GM12801 (cell line): ENCODE data around the gene GSPT2.

ENCODE experiments used
- TF ChIP-seq, protein P1 (sequence below): IDR thresholded peaks from one replicate; pipeline ENCODE4 v1.5.1; 2011; ENCODE audit warnings: control low read depth; ENCODE audit not compliant: insufficient read length; ENCODE audit errors: extremely low read depth

The GSPT2 gene

DNA sequence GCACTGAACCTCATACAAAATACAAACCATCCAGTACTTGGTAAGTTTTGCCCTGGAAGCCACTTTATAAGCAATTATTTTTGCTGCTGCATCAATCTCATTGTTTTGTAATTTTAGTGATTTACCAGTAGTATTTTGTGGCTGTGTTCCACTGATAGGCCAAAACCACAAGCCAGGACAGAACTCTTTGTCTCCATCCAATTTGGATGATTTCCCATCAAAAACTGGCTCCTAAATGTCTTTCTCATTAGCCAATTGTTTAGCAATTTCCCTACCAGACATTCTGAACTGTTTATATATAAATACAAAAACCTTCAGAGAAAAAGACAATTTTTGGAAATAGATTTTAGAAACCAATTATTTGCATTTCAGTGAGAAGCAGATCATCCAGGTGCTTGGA, 4.4 kb downstream of the GSPT2 start:
- TF ChIP-seq, protein P1, sequence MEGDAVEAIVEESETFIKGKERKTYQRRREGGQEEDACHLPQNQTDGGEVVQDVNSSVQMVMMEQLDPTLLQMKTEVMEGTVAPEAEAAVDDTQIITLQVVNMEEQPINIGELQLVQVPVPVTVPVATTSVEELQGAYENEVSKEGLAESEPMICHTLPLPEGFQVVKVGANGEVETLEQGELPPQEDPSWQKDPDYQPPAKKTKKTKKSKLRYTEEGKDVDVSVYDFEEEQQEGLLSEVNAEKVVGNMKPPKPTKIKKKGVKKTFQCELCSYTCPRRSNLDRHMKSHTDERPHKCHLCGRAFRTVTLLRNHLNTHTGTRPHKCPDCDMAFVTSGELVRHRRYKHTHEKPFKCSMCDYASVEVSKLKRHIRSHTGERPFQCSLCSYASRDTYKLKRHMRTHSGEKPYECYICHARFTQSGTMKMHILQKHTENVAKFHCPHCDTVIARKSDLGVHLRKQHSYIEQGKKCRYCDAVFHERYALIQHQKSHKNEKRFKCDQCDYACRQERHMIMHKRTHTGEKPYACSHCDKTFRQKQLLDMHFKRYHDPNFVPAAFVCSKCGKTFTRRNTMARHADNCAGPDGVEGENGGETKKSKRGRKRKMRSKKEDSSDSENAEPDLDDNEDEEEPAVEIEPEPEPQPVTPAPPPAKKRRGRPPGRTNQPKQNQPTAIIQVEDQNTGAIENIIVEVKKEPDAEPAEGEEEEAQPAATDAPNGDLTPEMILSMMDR: no peak

DNA sequence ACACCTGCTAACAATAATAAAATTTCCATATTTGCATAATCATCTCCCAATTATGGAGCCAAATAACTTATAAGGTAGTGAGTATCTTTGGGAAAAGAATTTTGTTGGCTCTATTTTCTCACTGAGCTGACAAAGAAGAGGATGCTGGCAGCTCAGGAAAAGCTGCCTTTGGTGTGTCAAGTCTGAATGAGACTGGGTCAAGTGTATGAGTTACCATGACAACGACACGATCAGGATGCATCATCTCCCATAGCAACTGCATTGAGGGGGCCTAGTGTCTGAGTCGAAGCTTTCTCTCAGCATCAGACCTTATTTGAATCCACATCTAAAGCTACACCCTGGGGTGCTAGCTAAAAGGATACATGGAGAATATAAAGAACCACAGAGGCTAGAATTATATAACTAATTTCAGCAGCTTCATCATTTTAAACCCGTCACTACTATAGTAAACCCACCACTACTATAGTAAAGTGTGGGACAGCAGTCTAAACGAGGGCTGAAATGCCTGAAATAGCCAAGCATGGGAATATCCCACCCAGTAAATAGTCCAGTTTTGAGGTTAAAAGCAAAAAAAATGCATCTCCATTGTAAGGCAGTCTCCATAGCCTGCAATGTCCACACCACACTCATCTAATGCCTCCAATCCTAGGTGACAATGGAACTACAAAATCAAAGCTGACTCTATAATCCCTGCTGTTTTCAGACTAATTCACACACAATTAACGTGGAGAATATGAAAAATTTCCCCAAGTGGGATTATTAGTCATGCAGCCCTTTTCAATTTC, 16.0 kb downstream of the GSPT2 start:
- TF ChIP-seq, protein P1: no peak

DNA sequence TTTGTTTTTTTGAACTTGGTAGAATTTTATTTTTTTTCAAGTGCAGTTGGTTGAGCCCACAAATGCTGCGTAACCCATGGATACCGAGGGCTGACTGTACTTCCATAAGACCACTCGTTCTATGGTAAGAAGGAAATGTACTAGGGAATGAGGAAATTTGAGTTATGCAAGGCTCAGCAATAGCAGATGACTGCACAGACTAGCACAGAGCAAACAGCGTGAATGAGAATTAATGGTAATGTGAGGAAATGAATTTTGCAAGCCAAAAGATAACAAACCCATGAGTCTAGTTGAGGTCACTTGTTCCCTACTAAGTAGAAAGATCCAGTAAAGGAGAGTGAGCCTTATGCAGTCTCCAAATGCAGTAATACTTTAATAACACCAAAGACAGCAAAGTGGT, 17.4 kb downstream of the GSPT2 start:
- TF ChIP-seq, protein P1: no peak

DNA sequence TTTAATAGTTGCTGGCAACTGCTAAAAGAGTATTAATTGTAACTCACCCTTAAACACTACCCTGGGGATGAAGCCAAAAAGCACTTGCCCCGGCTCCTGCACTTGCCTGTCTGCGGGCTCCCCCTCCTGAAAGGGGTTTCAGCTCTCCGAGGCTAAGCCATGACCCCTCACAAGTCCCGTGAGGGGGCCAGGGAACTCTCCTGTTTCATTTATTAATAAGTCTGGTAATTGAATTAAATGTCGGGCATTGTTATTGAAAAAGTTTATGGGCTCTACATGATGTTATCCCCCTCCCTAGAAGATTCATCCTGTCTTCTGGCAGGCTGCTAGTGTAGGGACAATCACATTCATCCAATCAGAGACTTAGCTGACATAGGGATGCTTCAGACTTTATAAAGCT, 23.3 kb downstream of the GSPT2 start:
- TF ChIP-seq, protein P1: no peak

DNA sequence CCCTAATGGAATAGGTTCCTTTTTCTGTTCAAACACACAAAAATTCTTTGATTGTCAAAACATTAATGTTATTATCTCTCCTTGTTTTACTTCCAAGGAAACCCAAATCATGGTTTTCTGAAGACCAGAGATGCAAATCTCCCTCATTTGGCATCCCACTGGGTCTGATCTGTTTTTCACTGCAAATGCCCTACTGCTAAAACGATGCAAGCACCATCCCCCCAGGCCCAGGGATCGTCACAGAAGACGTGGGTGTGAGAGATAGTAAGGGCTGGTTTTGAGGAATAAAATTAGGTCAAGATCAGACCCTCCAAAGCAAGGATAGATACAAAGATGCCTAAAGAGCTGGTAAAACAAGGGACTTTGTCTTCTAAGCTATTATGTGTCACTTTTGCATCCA, 33.6 kb downstream of the GSPT2 start:
- TF ChIP-seq, protein P1: no peak

DNA sequence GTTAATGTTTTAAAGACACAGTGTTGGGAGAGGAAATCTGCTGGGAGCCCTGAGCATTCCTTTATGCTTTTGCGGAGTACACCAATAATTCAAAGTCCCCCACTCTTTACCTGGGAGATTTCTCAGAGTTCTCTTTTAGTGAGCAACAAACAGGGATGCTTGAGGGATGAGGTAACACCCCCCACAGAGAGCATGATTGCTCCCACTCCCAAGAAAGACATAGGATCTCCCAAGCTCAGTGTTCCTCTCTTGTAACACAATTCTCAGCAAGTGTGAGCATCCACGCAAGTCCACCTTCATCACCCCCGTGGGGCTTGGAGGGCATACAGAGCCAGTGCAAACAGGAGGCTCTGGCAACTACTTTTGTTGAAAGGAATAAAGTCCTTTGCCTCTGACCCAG, 36.1 kb downstream of the GSPT2 start:
- TF ChIP-seq, protein P1: no peak

DNA sequence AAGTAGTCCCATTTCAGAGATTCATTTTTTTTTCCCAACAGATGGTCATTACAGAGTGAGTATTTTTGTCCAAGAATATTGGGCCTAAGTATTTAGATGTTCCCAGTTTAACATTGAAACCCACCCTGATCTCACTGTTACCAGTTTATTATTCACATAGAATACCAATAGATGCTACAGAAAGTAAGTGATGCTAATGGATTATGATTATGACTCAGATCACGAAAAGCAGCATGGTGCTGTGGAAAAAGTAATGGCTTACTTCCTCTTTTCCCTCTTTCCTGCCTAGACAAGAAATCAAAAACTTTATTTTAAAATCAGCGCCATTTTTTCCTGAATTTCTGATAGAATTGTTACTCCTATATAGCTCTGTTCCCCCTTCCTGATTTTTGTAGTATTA, 51.9 kb downstream of the GSPT2 start:
- TF ChIP-seq, protein P1: no peak
